HG02970 (cell line): Measurements from ENCODE around the gene ZNF212.
"Not testable (repeated sequence)": the region's sequence is repeated elsewhere in the genome, so short reads cannot be mapped to it uniquely, and the experiment has no call there.

Experiments
- ATAC-seq: cut with Tn5 transposase; IDR thresholded peaks from one replicate; pipeline ENCODE4 v1.9.1; 2021; ENCODE audit warnings: mild to moderate bottlenecking, moderate library complexity, moderate number of reproducible peaks; ENCODE audit not compliant: unreplicated experiment, low FRiP score

The ZNF212 gene

GRCh38 chr7:149251518-149251917 is 12.1 kb downstream of the ZNF212 start:
- not testable (repeated sequence) for ATAC-seq

- ATAC-seq = no peak
Observed at GRCh38 chr7:149252378-149252777, 12.9 kb downstream of the ZNF212 start.

GRCh38 chr7:149253665-149254064 is 14.2 kb downstream of the ZNF212 start:
- ATAC-seq = no peak

- no peak for ATAC-seq
Observed at GRCh38 chr7:149254181-149254858, 14.9 kb downstream of the ZNF212 start.

GRCh38 chr7:149255174-149255573 is 15.7 kb downstream of the ZNF212 start:
- ATAC-seq = no peak

GRCh38 chr7:149256568-149256967 is 17.1 kb downstream of the ZNF212 start:
- no peak for ATAC-seq

- no peak for ATAC-seq
Observed at GRCh38 chr7:149257146-149257545, 17.7 kb downstream of the ZNF212 start.

GRCh38 chr7:149261316-149261828 is 21.9 kb downstream of the ZNF212 start:
- ATAC-seq = no peak

- peak; percentile 68 for ATAC-seq
Observed at GRCh38 chr7:149261829-149262617, 22.6 kb downstream of the ZNF212 start, which contains the start of gene ZNF783. TSS of gene ZNF783 (plus strand) at chr7:149262196. CDS start at chr7:149262334, 138 bp downstream.

- no peak for ATAC-seq
Observed at GRCh38 chr7:149266451-149266850, 27.0 kb downstream of the ZNF212 start.

- no peak for ATAC-seq
Observed at GRCh38 chr7:149267733-149268132, 28.3 kb downstream of the ZNF212 start.

- not testable (repeated sequence) for ATAC-seq
Observed at GRCh38 chr7:149274424-149274823, 35.0 kb downstream of the ZNF212 start.

GRCh38 chr7:149277871-149278270 is 38.4 kb downstream of the ZNF212 start:
- ATAC-seq = no peak

GRCh38 chr7:149278396-149278795 is 38.9 kb downstream of the ZNF212 start:
- no peak for ATAC-seq

- ATAC-seq = no peak
Observed at GRCh38 chr7:149279111-149279743, 39.8 kb downstream of the ZNF212 start.

- no peak for ATAC-seq
Observed at GRCh38 chr7:149280151-149280550, 40.7 kb downstream of the ZNF212 start.

- no peak for ATAC-seq
Observed at GRCh38 chr7:149280661-149281507, 41.4 kb downstream of the ZNF212 start.

- ATAC-seq = no peak
Observed at GRCh38 chr7:149281508-149282330, 42.3 kb downstream of the ZNF212 start.

- no peak for ATAC-seq
Observed at GRCh38 chr7:149282331-149282655, 42.8 kb downstream of the ZNF212 start.
